HepG2 (cell line): ENCODE results near the gene EPB41L4A. TPM values are rescaled to one million over a fixed set of nuclear protein-coding genes. Genes with fewer than 3 reads are reported as not detected.

Experiments
- CENPT ChIP-seq: sonication (generic); formaldehyde crosslinking; IDR thresholded peaks from 2 replicates; pipeline ENCODE4 v1.8.0; 2022; ENCODE audit warnings: low read depth, mild to moderate bottlenecking, moderate library complexity, missing genetic modification reagents
- DPF2 ChIP-seq: sonication (generic); formaldehyde crosslinking; IDR thresholded peaks from 2 replicates; pipeline ENCODE4 v1.4.0; 2020; ENCODE audit warnings: mild to moderate bottlenecking, low read depth, missing genetic modification reagents, borderline replicate concordance
- HDAC2 ChIP-seq: sonication (generic); formaldehyde crosslinking; IDR thresholded peaks from 2 replicates; pipeline ENCODE4 v1.4.0; 2020; ENCODE audit warnings: missing genetic modification reagents
- KLF11 ChIP-seq: IDR thresholded peaks from 2 replicates; pipeline ENCODE4 v1.6.1; 2016; ENCODE audit warnings: missing compliant biosample characterization
- KLF15 ChIP-seq: sonication (generic); formaldehyde crosslinking; IDR thresholded peaks from 2 replicates; pipeline ENCODE4 v1.8.1; 2023; ENCODE audit warnings: borderline replicate concordance, mild to moderate bottlenecking, inconsistent platforms, missing genetic modification reagents, mixed read lengths
- MLX ChIP-seq: IDR thresholded peaks from 2 replicates; pipeline ENCODE4 v1.6.1; 2016
- NFE2L2 ChIP-seq: fragments of 150-350 bp; IDR thresholded peaks from 2 replicates; pipeline ENCODE4 v1.6.1; 2014; ENCODE audit warnings: low read length
- NPAS2 ChIP-seq: sonication (generic); formaldehyde crosslinking; IDR thresholded peaks from 2 replicates; pipeline ENCODE4 v1.8.0; 2022; ENCODE audit warnings: mild to moderate bottlenecking, missing genetic modification reagents, borderline replicate concordance
- NR2F2 ChIP-seq: IDR thresholded peaks from 2 replicates; pipeline ENCODE4 v1.6.1; 2012; ENCODE audit warnings: low read depth, inconsistent platforms, borderline replicate concordance
- PHF8 ChIP-seq: sonication (generic); formaldehyde crosslinking; IDR thresholded peaks from 2 replicates; pipeline ENCODE4 v1.5.0; 2020; ENCODE audit warnings: missing genetic modification reagents
- SMARCE1 ChIP-seq: fragments of 450-650 bp; IDR thresholded peaks from 2 replicates; pipeline ENCODE4 v1.6.1; 2017; ENCODE audit warnings: borderline replicate concordance
- SP1 ChIP-seq, 2 experiments: fragments of 450-650 bp in 1 of 2; sonication (generic) in 1 of 2; formaldehyde crosslinking in 1 of 2; IDR thresholded peaks; 2 replicates each; pipeline versions ENCODE4 v1.4.0 to v1.6.1; 2016 to 2020; ENCODE audit warnings: missing genetic modification reagents in 1 of 2
- TBL1XR1 ChIP-seq: fragments of 150-350 bp; IDR thresholded peaks from 2 replicates; pipeline ENCODE4 v1.6.1; 2014; ENCODE audit warnings: borderline replicate concordance, low read length; ENCODE audit not compliant: partially characterized antibody
- WIZ ChIP-seq: sonication (generic); formaldehyde crosslinking; IDR thresholded peaks from 2 replicates; pipeline ENCODE4 v1.5.1; 2020; ENCODE audit warnings: mild to moderate bottlenecking, missing genetic modification reagents
- ZNF101 ChIP-seq: sonication (generic); formaldehyde crosslinking; IDR thresholded peaks from 2 replicates; pipeline ENCODE4 v1.4.0; 2020; ENCODE audit warnings: mild to moderate bottlenecking, low read depth, missing genetic modification reagents, borderline replicate concordance
- ZNF207 ChIP-seq: fragments of 450-650 bp; IDR thresholded peaks from 2 replicates; pipeline ENCODE4 v1.6.1; 2016; ENCODE audit warnings: antibody characterized with exemption, borderline replicate concordance
- ZNF256 ChIP-seq: sonication (generic); formaldehyde crosslinking; conservative IDR thresholded peaks from 2 replicates; pipeline ENCODE4 v1.4.0; 2020; ENCODE audit warnings: missing genetic modification reagents
- ZNF331 ChIP-seq: sonication (generic); formaldehyde crosslinking; IDR thresholded peaks from 2 replicates; pipeline ENCODE4 v1.4.0; 2020; ENCODE audit warnings: missing genetic modification reagents
- ZNF431 ChIP-seq: sonication (generic); formaldehyde crosslinking; IDR thresholded peaks from 2 replicates; pipeline ENCODE4 v1.9.0; 2022; ENCODE audit warnings: missing genetic modification reagents, low read depth, mild to moderate bottlenecking, borderline replicate concordance
- ZNF501 ChIP-seq: sonication (generic); formaldehyde crosslinking; IDR thresholded peaks from 2 replicates; pipeline ENCODE4 v1.5.1; 2020; ENCODE audit warnings: mild to moderate bottlenecking, moderate library complexity, missing genetic modification reagents
- ZNF629 ChIP-seq: sonication (generic); formaldehyde crosslinking; conservative IDR thresholded peaks from 2 replicates; pipeline ENCODE4 v1.5.0; 2020; ENCODE audit warnings: missing genetic modification reagents
- ZNF670 ChIP-seq: sonication (generic); formaldehyde crosslinking; IDR thresholded peaks from 2 replicates; pipeline ENCODE4 v1.8.0; 2022; ENCODE audit warnings: mild to moderate bottlenecking, missing genetic modification reagents, borderline replicate concordance
- ZNF678 ChIP-seq: sonication (generic); formaldehyde crosslinking; IDR thresholded peaks from 2 replicates; pipeline ENCODE4 v1.4.0; 2020; ENCODE audit warnings: mild to moderate bottlenecking, missing genetic modification reagents
- ZNF710 ChIP-seq: sonication (generic); formaldehyde crosslinking; IDR thresholded peaks from 2 replicates; pipeline ENCODE4 v1.5.0; 2020; ENCODE audit warnings: mild to moderate bottlenecking, missing genetic modification reagents, borderline replicate concordance
- ZNF772 ChIP-seq: sonication (generic); formaldehyde crosslinking; IDR thresholded peaks from 2 replicates; pipeline ENCODE4 v1.5.0; 2020; ENCODE audit warnings: mild to moderate bottlenecking, missing genetic modification reagents
- polyA plus RNA-seq, 8 experiments: library from polyadenylated mRNA; depleted of rRNA in 3 of 8; stranded (reverse) in 7 of 8; unstranded in 1 of 8; fragments of >200 nt; fragmentation: Illumina TruSeq in 4 of 8; extraction: Trizol in 4 of 8; gene quantifications; 2 replicates each; pipeline versions ENCODE4 v1.2.1 to v1.2.3, GENCODE V29; 2011 to 2016; ENCODE audit warnings: low read depth in 4 of 8, missing spikeins in 1 of 8, mixed read lengths in 1 of 8; ENCODE audit not compliant: insufficient read depth in 1 of 8
- total RNA-seq, 5 experiments: library from RNA; depleted of rRNA; stranded (reverse); fragments of >200 nt; fragmentation: Illumina TruSeq; extraction: Trizol; gene quantifications; 2 replicates each; pipeline ENCODE4 v1.2.3, GENCODE V29; 2016; ENCODE audit warnings: low read depth in 1 of 5
- TF ChIP-seq, protein P1 (sequence below): IDR thresholded peaks from 2 replicates; pipeline ENCODE4 v1.6.1; 2016; ENCODE audit warnings: missing compliant biosample characterization, missing genetic modification reagents, borderline replicate concordance

EPB41L4A gene
- total and polyA plus RNA-seq, 2 of the 13 experiments (the other 11 are each of a cell fraction or from before 2014, with no cell fraction given): 0.07 TPM; not detected in 1

GRCh38 chr5:112160652-112161391, 258.3 kb downstream of the EPB41L4A start (continued):
- TF ChIP-seq ZNF710 (CRISPR knock-in tag): peak; percentile 24; the same call in 1 of the 2 replicates
- TF ChIP-seq SP1 (IDR thresholded peaks at IDR 0.05): no peak
- peak; percentile 96 for TF ChIP-seq SP1 (CRISPR knock-in tag; IDR thresholded peaks at IDR 0.05)
- TF ChIP-seq CENPT (CRISPR knock-in tag): peak; percentile 85; the same call in 1 of the 2 replicates
- peak; percentile 37 for TF ChIP-seq TBL1XR1
- TF ChIP-seq MLX (CRISPR knock-in tag): 0 out of 2 replicates have a peak, but pooled peaks have one; percentile 24
- TF ChIP-seq KLF15: peak; percentile 57; the same call in 1 of the 2 replicates
- TF ChIP-seq ZNF670 (CRISPR knock-in tag): peak; percentile 96; the same call in 1 of the 2 replicates
- peak; percentile 92; the same call in 1 of the 2 replicates for TF ChIP-seq ZNF678 (CRISPR knock-in tag)
- TF ChIP-seq ZNF207: no peak
- peak; percentile 34; the same call in 1 of the 2 replicates for TF ChIP-seq NR2F2
- TF ChIP-seq ZNF256 (CRISPR knock-in tag): peak; percentile 83; the same call in 1 of the 2 replicates
- peak; percentile 75 for TF ChIP-seq HDAC2
- TF ChIP-seq PHF8 (CRISPR knock-in tag): peak; percentile 99
- TF ChIP-seq NFE2L2: no peak
- peak; percentile 8; the same call in 1 of the 2 replicates for TF ChIP-seq DPF2 (CRISPR knock-in tag)
- peak; percentile 45; the same call in 1 of the 2 replicates for TF ChIP-seq ZNF629 (CRISPR knock-in tag)
- TF ChIP-seq SMARCE1: no peak
- TF ChIP-seq, protein P1, sequence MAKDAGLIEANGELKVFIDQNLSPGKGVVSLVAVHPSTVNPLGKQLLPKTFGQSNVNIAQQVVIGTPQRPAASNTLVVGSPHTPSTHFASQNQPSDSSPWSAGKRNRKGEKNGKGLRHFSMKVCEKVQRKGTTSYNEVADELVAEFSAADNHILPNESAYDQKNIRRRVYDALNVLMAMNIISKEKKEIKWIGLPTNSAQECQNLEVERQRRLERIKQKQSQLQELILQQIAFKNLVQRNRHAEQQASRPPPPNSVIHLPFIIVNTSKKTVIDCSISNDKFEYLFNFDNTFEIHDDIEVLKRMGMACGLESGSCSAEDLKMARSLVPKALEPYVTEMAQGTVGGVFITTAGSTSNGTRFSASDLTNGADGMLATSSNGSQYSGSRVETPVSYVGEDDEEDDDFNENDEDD (CRISPR knock-in tag): peak; percentile 71
- TF ChIP-seq NPAS2: no peak
- TF ChIP-seq KLF11 (CRISPR knock-in tag): peak; percentile 87; the same call in 1 of the 2 replicates
- TF ChIP-seq ZNF331 (CRISPR knock-in tag): peak; percentile 93
- no peak for TF ChIP-seq ZNF101 (CRISPR knock-in tag)
- peak; percentile 88 for TF ChIP-seq ZNF772
- TF ChIP-seq ZNF431 (CRISPR knock-in tag): peak; percentile 83; the same call in 1 of the 2 replicates
- TF ChIP-seq WIZ (CRISPR knock-in tag): peak; percentile 87
- TF ChIP-seq ZNF501 (CRISPR knock-in tag): peak; percentile 97
